IMR-90 (cell line): ENCODE measurements around the gene TCHP. TPM values are rescaled to one million over a fixed set of nuclear protein-coding genes. Genes with fewer than 3 reads are reported as not detected.

Source experiments
- ATAC-seq: fragments of 200-7000 bp; cut with Tn5 transposase; 2 replicates; pipeline ENCODE4 v1.9.1; 2020; ENCODE audit warnings: low read depth, mild to moderate bottlenecking, moderate library complexity
- BruUV-seq: library from RNA; stranded (reverse); fragments of 400-500 nt; replicated peaks from 2 replicates; lab custom pipeline; 2021; lab: Mats Ljungman, UMichigan
- CTCF ChIA-PET: fragments of 300-600 bp; formaldehyde crosslinking; extraction: SDS; loops from one replicate; lab custom pipeline; 2021; ENCODE audit warnings: antibody characterized with exemption; lab: Yijun Ruan, JAX
- POLR2A ChIA-PET: fragments of 300-600 bp; sonication (Branson Sonifier 250); formaldehyde crosslinking; loops from one replicate; lab custom pipeline; 2022; ENCODE audit warnings: antibody characterized with exemption; ENCODE audit not compliant: unreplicated experiment; lab: Charles Lee
- DNase-seq: peaks from one replicate; pipeline ENCODE4 v3.0.0; 2013
- H2AFZ ChIP-seq: replicated peaks from 2 replicates; pipeline ENCODE3; 2013; ENCODE audit warnings: low read length, mild to moderate bottlenecking; ENCODE audit not compliant: poor library complexity
- H2AK5ac ChIP-seq: 2 replicates; pipeline ENCODE4 v1.6.1; 2013; ENCODE audit warnings: low read depth, low read length, inconsistent platforms
- H2AK9ac ChIP-seq: replicated peaks from 2 replicates; pipeline ENCODE3; 2013; ENCODE audit warnings: mild to moderate bottlenecking, low read depth, low read length, moderate library complexity; ENCODE audit not compliant: poor library complexity
- H2BK120ac ChIP-seq: 2 replicates; pipeline ENCODE4 v1.6.1; 2013; ENCODE audit warnings: low read depth, low read length, inconsistent platforms
- H2BK15ac ChIP-seq: 3 replicates; pipeline ENCODE4 v1.6.1; 2013; ENCODE audit warnings: low read depth, low read length, inconsistent platforms
- H2BK20ac ChIP-seq: 2 replicates; pipeline ENCODE4 v1.6.1; 2013; ENCODE audit warnings: low read depth, mild to moderate bottlenecking, inconsistent platforms, low read length, moderate library complexity
- H2BK5ac ChIP-seq: 2 replicates; pipeline ENCODE4 v1.6.1; 2013; ENCODE audit warnings: mild to moderate bottlenecking, low read depth, low read length, inconsistent platforms; ENCODE audit not compliant: poor library complexity, severe bottlenecking
- H3K14ac ChIP-seq: replicated peaks from 2 replicates; pipeline ENCODE4 v1.6.1; 2013; ENCODE audit warnings: low read depth, low read length, inconsistent platforms
- H3K18ac ChIP-seq: 2 replicates; pipeline ENCODE4 v1.6.1; 2013; ENCODE audit warnings: low read depth, low read length, control low read depth
- H3K23ac ChIP-seq: 2 replicates; pipeline ENCODE4 v1.6.1; 2013; ENCODE audit warnings: low read depth, low read length, inconsistent platforms
- H3K27ac ChIP-seq: 2 replicates; pipeline ENCODE4 v1.5.1; 2013; ENCODE audit warnings: mild to moderate bottlenecking, control low read depth, low read length; ENCODE audit not compliant: insufficient read depth
- H3K27me3 ChIP-seq: 2 replicates; pipeline ENCODE4 v1.6.1; 2013; ENCODE audit warnings: low read length; ENCODE audit not compliant: control insufficient read depth, insufficient read depth
- H3K36me3 ChIP-seq: 2 replicates; pipeline ENCODE4 v1.6.1; 2013; ENCODE audit warnings: low read length, mixed read lengths; ENCODE audit not compliant: control insufficient read depth, insufficient read depth
- H3K4ac ChIP-seq: 2 replicates; pipeline ENCODE4 v1.6.1; 2013; ENCODE audit warnings: low read depth, low read length, inconsistent platforms
- H3K4me1 ChIP-seq: 2 replicates; pipeline ENCODE4 v1.6.1; 2013; ENCODE audit warnings: low read length, mixed read lengths; ENCODE audit not compliant: control insufficient read depth, insufficient read depth
- H3K4me2 ChIP-seq: 2 replicates; pipeline ENCODE4 v1.6.1; 2013; ENCODE audit warnings: low read depth, mild to moderate bottlenecking, control low read depth, low read length, moderate library complexity
- H3K4me3 ChIP-seq: 2 replicates; pipeline ENCODE4 v1.5.1; 2013; ENCODE audit warnings: low read depth, mild to moderate bottlenecking, control low read depth, low read length, moderate library complexity; ENCODE audit not compliant: insufficient read depth
- H3K56ac ChIP-seq: 2 replicates; pipeline ENCODE4 v1.6.1; 2013; ENCODE audit warnings: low read length, inconsistent platforms; ENCODE audit not compliant: insufficient read depth; ENCODE audit errors: extremely low read depth
- H3K79me1 ChIP-seq, 2 experiments: 2 replicates each; pipeline ENCODE4 v1.6.1; 2013; ENCODE audit warnings: low read length in 2 of 2, inconsistent platforms in 1 of 2, low read depth in 1 of 2
- H3K9ac ChIP-seq: 2 replicates; pipeline ENCODE4 v1.6.1; 2013; ENCODE audit warnings: low read depth, low read length, control low read depth
- H3K9me1 ChIP-seq: 2 replicates; pipeline ENCODE4 v1.6.1; 2013; ENCODE audit warnings: low read length, inconsistent platforms; ENCODE audit not compliant: insufficient read depth
- H3K9me3 ChIP-seq: 2 replicates; pipeline ENCODE4 v1.6.1; 2013; ENCODE audit warnings: low read length; ENCODE audit not compliant: control insufficient read depth, insufficient read depth
- H4K20me1 ChIP-seq: 2 replicates; pipeline ENCODE4 v1.6.1; 2013; ENCODE audit warnings: low read length, inconsistent platforms; ENCODE audit not compliant: insufficient read depth
- H4K5ac ChIP-seq: 2 replicates; pipeline ENCODE4 v1.6.1; 2013; ENCODE audit warnings: mild to moderate bottlenecking, low read depth, low read length, control low read depth
- H4K8ac ChIP-seq, 2 experiments: 2 replicates each; pipeline ENCODE4 v1.6.1; 2013; ENCODE audit warnings: low read depth in 2 of 2, low read length in 2 of 2, control low read depth in 1 of 2, inconsistent platforms in 1 of 2
- H4K91ac ChIP-seq: 2 replicates; pipeline ENCODE4 v1.6.1; 2013; ENCODE audit warnings: low read depth, low read length, inconsistent platforms; ENCODE audit not compliant: insufficient read depth
- CEBPB ChIP-seq: IDR thresholded peaks from 2 replicates; pipeline ENCODE4 v1.6.1; 2012; ENCODE audit warnings: low read depth, low read length, improper control_type of control experiment
- CHD1 ChIP-seq: IDR thresholded peaks from 2 replicates; pipeline ENCODE4 v1.6.1; 2012; ENCODE audit warnings: low read depth, low read length, improper control_type of control experiment
- WGBS, 2 experiments: methylation state at CpG; one replicate each; pipeline versions ENCODE4 v1.1.5 to v1.1.7; 2013; ENCODE audit warnings: missing lambda C conversion rate in 2 of 2; ENCODE audit not compliant: insufficient read length in 1 of 2; ENCODE audit errors: extremely low coverage in 2 of 2; 5-methylcytosine and 5-hydroxymethylcytosine counted together
- dilution Hi-C: fragments of 300-500 bp; cut with HindIII; formaldehyde crosslinking; loops from one replicate; pipeline ENCODE4 v1.14.3; 2018; ENCODE audit warnings: low sequenced_read_pairs; ENCODE audit not compliant: unreplicated experiment
- in situ Hi-C: fragments of 300-500 bp; cut with MboI; formaldehyde crosslinking; loops from 3 replicates; pipeline ENCODE4 v1.14.3; 2019; ENCODE audit warnings: low sequenced_read_pairs, inconsistent platforms, mixed read lengths
- intact Hi-C: fragments of 100-400 bp; cut with micrococcal nuclease; formaldehyde crosslinking; loops from 2 replicates; pipeline ENCODE4 v1.10.0; 2022
- polyA plus RNA-seq, 3 experiments: library from polyadenylated mRNA; depleted of rRNA; stranded (reverse); fragments of >200 nt; gene quantifications; 2 replicates each; pipeline ENCODE4 v1.2.3, GENCODE V29; 2012; ENCODE audit warnings: low replicate concordance in 1 of 3
- total RNA-seq: library from RNA; depleted of rRNA; stranded (reverse); fragments of >200 nt; gene quantifications from 2 replicates; pipeline ENCODE4 v1.2.3, GENCODE V29; 2012

Gene TCHP
- total and polyA plus RNA-seq, 2 of the 4 experiments (the other 2 are of a cell fraction), result 6.1 to 13.4 TPM

DNA sequence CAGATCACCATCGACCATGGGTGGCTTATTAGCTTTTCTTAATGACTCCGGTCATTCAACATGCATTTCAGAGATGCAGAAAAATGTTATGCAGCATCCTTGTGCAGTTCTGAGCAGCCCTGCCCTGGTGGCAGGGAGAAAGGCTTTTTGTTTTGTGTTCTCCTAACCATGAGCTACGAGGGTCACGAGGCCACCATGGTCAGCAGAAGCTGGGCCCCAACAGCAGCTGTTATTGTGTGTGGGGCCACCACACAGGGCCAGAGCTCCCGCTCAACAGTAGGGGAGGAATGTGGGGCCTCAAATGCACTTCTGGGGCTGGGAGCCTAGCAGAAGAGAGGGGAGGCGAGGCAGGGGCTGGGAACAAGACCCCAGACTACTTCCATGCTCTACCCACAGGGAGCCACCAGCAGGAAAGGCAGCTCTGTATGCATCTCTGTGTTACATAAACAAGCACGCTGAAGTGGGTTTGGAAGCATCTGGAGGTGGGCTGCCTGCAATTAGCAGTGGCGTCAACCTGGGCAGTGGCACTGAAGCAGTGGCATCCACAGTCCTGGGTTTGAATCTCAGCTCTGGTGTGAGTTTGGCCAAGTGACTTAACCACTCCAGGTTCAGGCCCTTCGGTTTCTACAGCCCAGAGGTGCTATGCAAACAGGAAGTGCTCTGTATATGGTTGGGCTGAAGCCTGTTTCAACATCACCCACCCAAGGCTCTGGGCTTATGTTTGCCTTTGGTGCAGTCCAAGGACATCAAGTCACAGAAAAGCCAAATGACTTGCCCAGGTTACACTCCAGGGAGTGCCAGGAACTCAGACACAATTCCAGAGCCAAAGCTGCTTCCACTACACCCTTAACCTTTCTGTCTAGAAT is 36.0 kb upstream of the TCHP start:
- peak; percentile 63 for DNase-seq
- BruUV-seq, result no TSS peak
- intact Hi-C loops, result no loop called here

More for the DNA sequence above, 36.0 kb upstream of the TCHP start:
- Histone ChIP-seq H4K8ac (0 out of 4 replicates have a peak overlapping the region, but pooled peaks of 1 of the 2 experiments have one; percentile 4), H2AFZ (peak overlapping the region; percentile 12), H4K91ac (peak overlapping the region; percentile 5; the same call in 1 of the 2 replicates), H2AK5ac (peak overlapping the region; percentile 45), H3K27ac (peak overlapping the region; percentile 7; the same call in 1 of the 2 replicates), H3K23ac (0 out of 2 replicates have a peak overlapping the region, but pooled peaks have one; percentile 13), H2BK5ac (no peak overlapping the region), H3K56ac (no peak overlapping the region), H3K18ac (no peak overlapping the region), H3K9me1 (peaks cover 18% of the 10 kb centered on the region), H3K27me3 (no peaks in the 10 kb centered on the region), H3K9me3 (no peaks in the 10 kb centered on the region), H3K4me1 (peaks cover 7% of the 10 kb centered on the region; the same call in 1 of the 2 replicates), H3K79me1 (peaks cover 20 to 56% of the 10 kb centered on the region in 2 experiments), H3K9ac (no peak overlapping the region), H4K5ac (no peak overlapping the region), H3K36me3 (peaks cover 4% of the 10 kb centered on the region), H3K14ac (peak overlapping the region; percentile 27; the same call in 1 of the 2 replicates), H3K4me2 (no peak overlapping the region), H3K4ac (no peak overlapping the region), H3K4me3 (no peak overlapping the region), H2BK120ac (no peak overlapping the region), H4K20me1 (peaks cover 16% of the 10 kb centered on the region), H2AK9ac (peak overlapping the region; percentile 62), H2BK15ac (no peak overlapping the region), H2BK20ac (no peak overlapping the region; the same call in 1 of the 2 replicates)
- CTCF ChIA-PET, result interaction anchor here (1.4 kb wide), 1 partner anchor 11 kb away, joined by 3 read pairs; no protein-coding TSS in a partner anchor
- POLR2A ChIA-PET, result interaction anchor here (0.6 kb wide), 1 partner anchor 36 kb away, joined by 3 read pairs; no protein-coding TSS in a partner anchor
- ATAC-seq, result peak; percentile 96
- 100% methylated on average over 1 of the region's 9 CpGs; no CpG with 5 or more reads in 1 of the 2 experiments for WGBS, 2 experiments
- TF ChIP-seq CEBPB (peak; percentile 72; the same call in 1 of the 2 replicates), CHD1 (no peak)
- in situ Hi-C loops, result no loop called here
- dilution Hi-C loops, result no loop called here
